Measurements from ENCODE around the gene NPC1L1.

The NPC1L1 gene

GRCh38 chr7:44569959-44570358 is 28.8 kb upstream of the NPC1L1 start:
- H3K4me3 ChIP-seq (ENCODE audit: low read depth, low read length): no peak overlapping the region

GRCh38 chr7:44568771-44569560 is 27.8 kb upstream of the NPC1L1 start:
- TF ChIP-seq, protein P1, sequence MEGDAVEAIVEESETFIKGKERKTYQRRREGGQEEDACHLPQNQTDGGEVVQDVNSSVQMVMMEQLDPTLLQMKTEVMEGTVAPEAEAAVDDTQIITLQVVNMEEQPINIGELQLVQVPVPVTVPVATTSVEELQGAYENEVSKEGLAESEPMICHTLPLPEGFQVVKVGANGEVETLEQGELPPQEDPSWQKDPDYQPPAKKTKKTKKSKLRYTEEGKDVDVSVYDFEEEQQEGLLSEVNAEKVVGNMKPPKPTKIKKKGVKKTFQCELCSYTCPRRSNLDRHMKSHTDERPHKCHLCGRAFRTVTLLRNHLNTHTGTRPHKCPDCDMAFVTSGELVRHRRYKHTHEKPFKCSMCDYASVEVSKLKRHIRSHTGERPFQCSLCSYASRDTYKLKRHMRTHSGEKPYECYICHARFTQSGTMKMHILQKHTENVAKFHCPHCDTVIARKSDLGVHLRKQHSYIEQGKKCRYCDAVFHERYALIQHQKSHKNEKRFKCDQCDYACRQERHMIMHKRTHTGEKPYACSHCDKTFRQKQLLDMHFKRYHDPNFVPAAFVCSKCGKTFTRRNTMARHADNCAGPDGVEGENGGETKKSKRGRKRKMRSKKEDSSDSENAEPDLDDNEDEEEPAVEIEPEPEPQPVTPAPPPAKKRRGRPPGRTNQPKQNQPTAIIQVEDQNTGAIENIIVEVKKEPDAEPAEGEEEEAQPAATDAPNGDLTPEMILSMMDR (IDR thresholded peaks at IDR 0.05; ENCODE audit: low read depth, low read length): no peak
- H3K4me3 ChIP-seq (ENCODE audit: low read depth, low read length): no peak overlapping the region

More at GRCh38 chr7:44569959-44570358, 28.8 kb upstream of the NPC1L1 start:
- TF ChIP-seq, protein P1 (IDR thresholded peaks at IDR 0.05; ENCODE audit: low read depth, low read length): no peak

DNA sequence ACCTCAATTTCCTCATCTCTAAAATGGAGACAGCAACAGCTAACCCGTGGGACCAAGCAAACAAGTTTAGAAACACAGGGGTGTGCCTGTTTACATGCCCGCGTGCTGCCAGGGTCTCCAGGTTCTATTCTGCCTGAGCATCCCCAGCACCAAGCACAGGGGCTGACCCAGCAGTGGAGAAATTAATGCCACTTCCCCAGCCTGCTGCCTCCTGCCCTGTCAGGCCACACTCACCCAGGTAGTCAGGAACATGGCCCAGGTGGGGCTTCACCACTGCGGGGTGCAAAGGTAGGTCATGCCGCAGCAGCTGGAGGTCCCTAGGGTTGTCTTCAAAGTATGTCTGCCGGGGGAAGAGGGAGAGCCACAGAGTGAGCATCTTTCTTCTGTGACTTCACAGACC is 26.8 kb upstream of the NPC1L1 start:
- H3K4me3 ChIP-seq (ENCODE audit: low read depth, low read length): no peak overlapping the region
- TF ChIP-seq, protein P1 (IDR thresholded peaks at IDR 0.05; ENCODE audit: low read depth, low read length): no peak

DNA sequence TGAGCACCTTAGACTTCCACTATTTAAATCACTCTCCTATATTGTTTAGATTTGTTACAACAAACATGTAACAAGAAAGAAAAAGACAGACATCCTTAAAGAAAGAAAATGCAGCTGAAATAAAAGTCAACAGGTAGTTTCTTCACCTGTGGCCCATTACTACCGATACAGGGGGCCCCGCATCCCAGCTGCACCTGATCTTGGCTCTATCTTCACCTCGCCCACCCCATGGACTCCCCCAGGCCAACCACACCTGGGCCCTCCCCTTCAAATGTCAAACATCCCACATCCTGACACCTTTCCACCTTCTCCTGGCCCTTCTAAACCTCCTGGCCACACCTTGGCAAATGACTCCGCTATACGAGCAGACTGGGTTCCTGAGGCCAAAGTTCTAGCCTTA is 25.6 kb upstream of the NPC1L1 start:
- TF ChIP-seq, protein P1 (IDR thresholded peaks at IDR 0.05; ENCODE audit: low read depth, low read length): no peak
- no peak overlapping the region for H3K4me3 ChIP-seq (ENCODE audit: low read depth, low read length)

GRCh38 chr7:44565795-44566559 is 24.8 kb upstream of the NPC1L1 start:
- TF ChIP-seq, protein P1 (IDR thresholded peaks at IDR 0.05; ENCODE audit: low read depth, low read length): no peak
- no peak overlapping the region for H3K4me3 ChIP-seq (ENCODE audit: low read depth, low read length)

GRCh38 chr7:44565097-44565794 is 24.1 kb upstream of the NPC1L1 start:
- TF ChIP-seq, protein P1 (IDR thresholded peaks at IDR 0.05; ENCODE audit: low read depth, low read length): peak; percentile 99
- no peak overlapping the region for H3K4me3 ChIP-seq (ENCODE audit: low read depth, low read length)

All from WI38 (cell line).